ENCODE measurements around the gene PABPN1. TPM values are rescaled to one million over a fixed set of nuclear protein-coding genes. Genes with fewer than 3 reads are reported as not detected.

The PABPN1 gene
- total and polyA plus RNA-seq, 4 donors, result 40.9 to 59.6 (median 48.0) TPM

DNA sequence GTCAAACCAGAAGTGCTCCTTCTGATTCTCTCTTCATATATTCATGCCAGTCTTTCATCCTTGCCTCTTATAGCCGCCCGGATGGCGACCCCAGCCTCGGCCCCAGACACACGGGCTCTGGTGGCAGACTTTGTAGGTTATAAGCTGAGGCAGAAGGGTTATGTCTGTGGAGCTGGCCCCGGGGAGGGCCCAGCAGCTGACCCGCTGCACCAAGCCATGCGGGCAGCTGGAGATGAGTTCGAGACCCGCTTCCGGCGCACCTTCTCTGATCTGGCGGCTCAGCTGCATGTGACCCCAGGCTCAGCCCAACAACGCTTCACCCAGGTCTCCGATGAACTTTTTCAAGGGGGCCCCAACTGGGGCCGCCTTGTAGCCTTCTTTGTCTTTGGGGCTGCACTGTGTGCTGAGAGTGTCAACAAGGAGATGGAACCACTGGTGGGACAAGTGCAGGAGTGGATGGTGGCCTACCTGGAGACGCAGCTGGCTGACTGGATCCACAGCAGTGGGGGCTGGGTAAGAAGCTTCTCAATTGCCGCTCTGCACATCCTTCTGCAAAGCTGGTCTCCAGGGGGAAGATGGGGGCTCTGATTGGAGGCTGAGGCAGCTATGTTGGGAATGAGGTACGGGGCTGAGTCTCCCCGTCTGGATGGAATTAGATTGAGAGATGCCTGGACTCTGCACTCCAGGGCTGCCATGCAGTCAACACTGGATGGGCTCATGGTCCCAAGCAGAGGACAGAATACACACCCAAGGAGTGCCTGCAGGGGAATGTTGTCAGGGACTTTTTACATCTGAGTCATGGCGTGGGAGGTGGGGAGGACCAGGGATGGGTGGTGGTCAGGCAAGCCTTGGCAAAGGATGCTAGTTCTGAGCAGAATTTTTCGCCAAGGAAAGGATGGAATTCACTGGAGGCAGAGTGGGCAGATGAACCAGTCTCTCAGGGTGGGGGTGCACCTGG is 13.3 kb upstream of the PABPN1 start:
- Histone ChIP-seq H3K4me1 (ENCODE audit: control insufficient read depth in 4 of 4, insufficient read depth in 4 of 4, low read length in 3 of 4) (peaks cover 15 to 37% (median 24%) of the 10 kb centered on the region in 4 donors), H3K36me3 (ENCODE audit: control insufficient read depth in 4 of 4, insufficient read depth in 3 of 4, low read depth in 1 of 4, low read length in 3 of 4) (peaks cover 0 to 14% (median 6%) of the 10 kb centered on the region in 4 donors), H3K9ac (ENCODE audit: low read depth in 1 of 2, low read length in 2 of 2) (peak overlapping the region; percentile 93 to 95), H3K27me3 (ENCODE audit: control insufficient read depth in 4 of 4, insufficient read depth in 4 of 4, low read length in 3 of 4) (no peaks in the 10 kb centered on the region), H3K4me3 (ENCODE audit: low read depth in 1 of 3, low read length in 3 of 3) (peak overlapping the region in 2 of 3 donors; percentile 75 to 93), H3K9me3 (ENCODE audit: control insufficient read depth in 4 of 4, low read length in 3 of 4) (no peaks in the 10 kb centered on the region), H3K27ac (ENCODE audit: low read depth in 1 of 2, low read length in 2 of 2) (peak overlapping the region in 1 of 2 donors; percentile 93)
- TF ChIP-seq NR2F2 (IDR thresholded peaks at IDR 0.05) (no peak), SP1 (IDR thresholded peaks at IDR 0.05) (no peak), FOXA2 (IDR thresholded peaks at IDR 0.05) (no peak), TAF1 (conservative IDR thresholded peaks at IDR 0.05) (no peak), HNF4G (IDR thresholded peaks at IDR 0.05) (no peak), JUND (IDR thresholded peaks at IDR 0.05) (no peak), GABPA (IDR thresholded peaks at IDR 0.05 in 1 of 2, conservative IDR thresholded peaks at IDR 0.05 in 1 of 2) (no peak), HNF4A (conservative IDR thresholded peaks at IDR 0.05) (no peak), RXRA (IDR thresholded peaks at IDR 0.05) (no peak), YY1 (IDR thresholded peaks at IDR 0.05) (no peak)
- TF ChIP-seq, protein P1, sequence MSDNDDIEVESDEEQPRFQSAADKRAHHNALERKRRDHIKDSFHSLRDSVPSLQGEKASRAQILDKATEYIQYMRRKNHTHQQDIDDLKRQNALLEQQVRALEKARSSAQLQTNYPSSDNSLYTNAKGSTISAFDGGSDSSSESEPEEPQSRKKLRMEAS (IDR thresholded peaks at IDR 0.05), result no peak
- TF ChIP-seq, protein P2, sequence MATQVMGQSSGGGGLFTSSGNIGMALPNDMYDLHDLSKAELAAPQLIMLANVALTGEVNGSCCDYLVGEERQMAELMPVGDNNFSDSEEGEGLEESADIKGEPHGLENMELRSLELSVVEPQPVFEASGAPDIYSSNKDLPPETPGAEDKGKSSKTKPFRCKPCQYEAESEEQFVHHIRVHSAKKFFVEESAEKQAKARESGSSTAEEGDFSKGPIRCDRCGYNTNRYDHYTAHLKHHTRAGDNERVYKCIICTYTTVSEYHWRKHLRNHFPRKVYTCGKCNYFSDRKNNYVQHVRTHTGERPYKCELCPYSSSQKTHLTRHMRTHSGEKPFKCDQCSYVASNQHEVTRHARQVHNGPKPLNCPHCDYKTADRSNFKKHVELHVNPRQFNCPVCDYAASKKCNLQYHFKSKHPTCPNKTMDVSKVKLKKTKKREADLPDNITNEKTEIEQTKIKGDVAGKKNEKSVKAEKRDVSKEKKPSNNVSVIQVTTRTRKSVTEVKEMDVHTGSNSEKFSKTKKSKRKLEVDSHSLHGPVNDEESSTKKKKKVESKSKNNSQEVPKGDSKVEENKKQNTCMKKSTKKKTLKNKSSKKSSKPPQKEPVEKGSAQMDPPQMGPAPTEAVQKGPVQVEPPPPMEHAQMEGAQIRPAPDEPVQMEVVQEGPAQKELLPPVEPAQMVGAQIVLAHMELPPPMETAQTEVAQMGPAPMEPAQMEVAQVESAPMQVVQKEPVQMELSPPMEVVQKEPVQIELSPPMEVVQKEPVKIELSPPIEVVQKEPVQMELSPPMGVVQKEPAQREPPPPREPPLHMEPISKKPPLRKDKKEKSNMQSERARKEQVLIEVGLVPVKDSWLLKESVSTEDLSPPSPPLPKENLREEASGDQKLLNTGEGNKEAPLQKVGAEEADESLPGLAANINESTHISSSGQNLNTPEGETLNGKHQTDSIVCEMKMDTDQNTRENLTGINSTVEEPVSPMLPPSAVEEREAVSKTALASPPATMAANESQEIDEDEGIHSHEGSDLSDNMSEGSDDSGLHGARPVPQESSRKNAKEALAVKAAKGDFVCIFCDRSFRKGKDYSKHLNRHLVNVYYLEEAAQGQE (IDR thresholded peaks at IDR 0.05), result no peak
- TF ChIP-seq, protein P3, sequence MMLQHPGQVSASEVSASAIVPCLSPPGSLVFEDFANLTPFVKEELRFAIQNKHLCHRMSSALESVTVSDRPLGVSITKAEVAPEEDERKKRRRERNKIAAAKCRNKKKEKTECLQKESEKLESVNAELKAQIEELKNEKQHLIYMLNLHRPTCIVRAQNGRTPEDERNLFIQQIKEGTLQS (IDR thresholded peaks at IDR 0.05), result no peak
- TF ChIP-seq, protein P4, sequence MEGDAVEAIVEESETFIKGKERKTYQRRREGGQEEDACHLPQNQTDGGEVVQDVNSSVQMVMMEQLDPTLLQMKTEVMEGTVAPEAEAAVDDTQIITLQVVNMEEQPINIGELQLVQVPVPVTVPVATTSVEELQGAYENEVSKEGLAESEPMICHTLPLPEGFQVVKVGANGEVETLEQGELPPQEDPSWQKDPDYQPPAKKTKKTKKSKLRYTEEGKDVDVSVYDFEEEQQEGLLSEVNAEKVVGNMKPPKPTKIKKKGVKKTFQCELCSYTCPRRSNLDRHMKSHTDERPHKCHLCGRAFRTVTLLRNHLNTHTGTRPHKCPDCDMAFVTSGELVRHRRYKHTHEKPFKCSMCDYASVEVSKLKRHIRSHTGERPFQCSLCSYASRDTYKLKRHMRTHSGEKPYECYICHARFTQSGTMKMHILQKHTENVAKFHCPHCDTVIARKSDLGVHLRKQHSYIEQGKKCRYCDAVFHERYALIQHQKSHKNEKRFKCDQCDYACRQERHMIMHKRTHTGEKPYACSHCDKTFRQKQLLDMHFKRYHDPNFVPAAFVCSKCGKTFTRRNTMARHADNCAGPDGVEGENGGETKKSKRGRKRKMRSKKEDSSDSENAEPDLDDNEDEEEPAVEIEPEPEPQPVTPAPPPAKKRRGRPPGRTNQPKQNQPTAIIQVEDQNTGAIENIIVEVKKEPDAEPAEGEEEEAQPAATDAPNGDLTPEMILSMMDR (IDR thresholded peaks at IDR 0.05; ENCODE audit: low read depth, low read length, missing input control), result no peak
- DNase-seq (ENCODE audit: low spot score), result no peak
- 94% methylated on average over 22 of the region's 22 CpGs for WGBS

DNA sequence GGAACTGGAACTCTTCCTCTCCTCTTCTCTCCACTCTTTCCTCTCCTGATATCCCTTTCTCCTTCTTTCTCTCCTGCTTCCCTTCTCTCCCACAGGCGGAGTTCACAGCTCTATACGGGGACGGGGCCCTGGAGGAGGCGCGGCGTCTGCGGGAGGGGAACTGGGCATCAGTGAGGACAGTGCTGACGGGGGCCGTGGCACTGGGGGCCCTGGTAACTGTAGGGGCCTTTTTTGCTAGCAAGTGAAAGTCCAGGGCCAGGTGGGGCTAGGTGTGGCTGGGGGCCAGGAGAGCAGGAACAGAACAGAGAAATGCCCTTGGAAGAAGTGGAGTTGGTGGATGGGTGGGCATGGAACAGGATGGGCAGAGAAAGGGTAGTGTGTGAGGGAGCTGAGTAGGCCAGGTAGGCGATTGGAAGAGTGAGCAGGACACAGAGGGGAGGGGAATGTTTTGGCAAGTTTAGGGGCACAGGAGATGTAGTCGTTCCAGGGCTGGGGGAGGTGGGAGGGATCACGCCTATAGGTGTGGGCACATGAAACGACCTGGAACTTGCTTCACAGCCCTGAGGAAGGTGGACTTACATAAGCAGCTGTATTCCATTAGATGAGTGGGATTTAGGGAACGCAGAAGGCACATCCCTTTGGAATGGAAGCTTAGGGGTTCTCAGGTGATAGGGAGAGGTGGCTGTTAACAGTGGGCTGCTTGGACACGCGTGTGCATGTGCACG is 12.4 kb upstream of the PABPN1 start:
- WGBS, result 90% methylated on average over 17 of the region's 17 CpGs
- H3K36me3 ChIP-seq (ENCODE audit: control insufficient read depth in 4 of 4, insufficient read depth in 3 of 4, low read depth in 1 of 4, low read length in 3 of 4), result peaks cover 0 to 14% (median 6%) of the 10 kb centered on the region in 4 donors
- H3K4me3 ChIP-seq (ENCODE audit: low read depth in 1 of 3, low read length in 3 of 3), result no peak overlapping the region
- no peaks in the 10 kb centered on the region for H3K9me3 ChIP-seq (ENCODE audit: control insufficient read depth in 4 of 4, low read length in 3 of 4)
- H3K4me1 ChIP-seq (ENCODE audit: control insufficient read depth in 4 of 4, insufficient read depth in 4 of 4, low read length in 3 of 4), result peaks cover 15 to 37% (median 24%) of the 10 kb centered on the region in 4 donors
- no peaks in the 10 kb centered on the region for H3K27me3 ChIP-seq (ENCODE audit: control insufficient read depth in 4 of 4, insufficient read depth in 4 of 4, low read length in 3 of 4)
- no peak overlapping the region for H3K27ac ChIP-seq (ENCODE audit: low read depth in 1 of 2, low read length in 2 of 2)
- DNase-seq (ENCODE audit: low spot score), result no peak
- H3K9ac ChIP-seq (ENCODE audit: low read depth in 1 of 2, low read length in 2 of 2), result no peak overlapping the region
- TF ChIP-seq GABPA (IDR thresholded peaks at IDR 0.05 in 1 of 2, conservative IDR thresholded peaks at IDR 0.05 in 1 of 2) (no peak), HNF4G (IDR thresholded peaks at IDR 0.05) (no peak), SP1 (IDR thresholded peaks at IDR 0.05) (no peak), RXRA (IDR thresholded peaks at IDR 0.05) (no peak), FOXA2 (IDR thresholded peaks at IDR 0.05) (no peak), TAF1 (conservative IDR thresholded peaks at IDR 0.05) (no peak), JUND (IDR thresholded peaks at IDR 0.05) (no peak)
- TF ChIP-seq, protein P2 (IDR thresholded peaks at IDR 0.05), result no peak
- TF ChIP-seq, protein P3 (IDR thresholded peaks at IDR 0.05), result no peak
- TF ChIP-seq, protein P4 (IDR thresholded peaks at IDR 0.05; ENCODE audit: low read depth, low read length, missing input control), result no peak
- TF ChIP-seq, protein P1 (IDR thresholded peaks at IDR 0.05), result no peak
